Gastrocnemius medialis (tissue), 4 donors: Measurements from ENCODE around the gene BLMH.

Experiments
- POLR2A ChIP-seq, 2 donors: fragments of 450-650 bp; IDR thresholded peaks; one replicate each; pipeline ENCODE4 v1.6.1; 2017; ENCODE audit warnings: antibody characterized with exemption in 2 of 2, mild to moderate bottlenecking in 2 of 2, moderate library complexity in 2 of 2
- TF ChIP-seq, protein P1 (sequence below), 5 experiments: fragments of 450-650 bp in 3 of 5; fragments of 200-600 bp in 2 of 5; sonication (generic) in 2 of 5; IDR thresholded peaks in 4 of 5; conservative IDR thresholded peaks in 1 of 5; 1 replicate in 4 of 5; 2 replicates in 1 of 5; pipeline ENCODE4 v1.5.1; 2016 to 2019; ENCODE audit warnings: antibody characterized with exemption in 5 of 5, mild to moderate bottlenecking in 3 of 5, moderate library complexity in 3 of 5

DNA sequence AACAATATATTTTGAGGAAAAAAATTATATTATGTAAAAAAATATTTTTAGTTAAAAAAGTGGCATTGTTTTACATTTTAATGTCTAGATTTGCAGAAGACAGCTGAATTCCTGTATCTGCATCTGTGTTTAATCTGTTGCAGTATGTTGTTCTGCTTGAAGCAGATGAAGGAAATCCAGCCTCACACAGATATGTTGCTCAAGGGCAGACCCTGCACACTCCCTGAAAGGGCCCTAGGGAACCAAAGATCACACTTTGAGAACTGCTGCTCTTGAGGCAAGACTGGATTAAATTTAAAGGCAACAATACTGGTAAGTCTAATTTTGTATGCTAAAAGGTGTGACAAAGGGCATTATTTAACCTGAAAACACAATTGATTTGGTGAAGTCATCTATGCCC is 39.8 kb downstream of the BLMH start:
- TF ChIP-seq, protein P1, sequence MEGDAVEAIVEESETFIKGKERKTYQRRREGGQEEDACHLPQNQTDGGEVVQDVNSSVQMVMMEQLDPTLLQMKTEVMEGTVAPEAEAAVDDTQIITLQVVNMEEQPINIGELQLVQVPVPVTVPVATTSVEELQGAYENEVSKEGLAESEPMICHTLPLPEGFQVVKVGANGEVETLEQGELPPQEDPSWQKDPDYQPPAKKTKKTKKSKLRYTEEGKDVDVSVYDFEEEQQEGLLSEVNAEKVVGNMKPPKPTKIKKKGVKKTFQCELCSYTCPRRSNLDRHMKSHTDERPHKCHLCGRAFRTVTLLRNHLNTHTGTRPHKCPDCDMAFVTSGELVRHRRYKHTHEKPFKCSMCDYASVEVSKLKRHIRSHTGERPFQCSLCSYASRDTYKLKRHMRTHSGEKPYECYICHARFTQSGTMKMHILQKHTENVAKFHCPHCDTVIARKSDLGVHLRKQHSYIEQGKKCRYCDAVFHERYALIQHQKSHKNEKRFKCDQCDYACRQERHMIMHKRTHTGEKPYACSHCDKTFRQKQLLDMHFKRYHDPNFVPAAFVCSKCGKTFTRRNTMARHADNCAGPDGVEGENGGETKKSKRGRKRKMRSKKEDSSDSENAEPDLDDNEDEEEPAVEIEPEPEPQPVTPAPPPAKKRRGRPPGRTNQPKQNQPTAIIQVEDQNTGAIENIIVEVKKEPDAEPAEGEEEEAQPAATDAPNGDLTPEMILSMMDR (IDR thresholded peaks at IDR 0.05 in 4 of 5, conservative IDR thresholded peaks at IDR 0.05 in 1 of 5), result no peak
- no peak for TF ChIP-seq POLR2A (IDR thresholded peaks at IDR 0.05)
